Loucy (cell line): ENCODE data around the gene PPP2R5B.

Experiments
- EZH2phosphoT487 ChIP-seq: fragments of 200-600 bp; IDR thresholded peaks from 2 replicates; pipeline ENCODE4 v1.6.1; 2018; ENCODE audit warnings: antibody characterized with exemption, mild to moderate bottlenecking, moderate library complexity, borderline replicate concordance
- TF ChIP-seq, protein P1 (sequence below): fragments of 200-600 bp; sonication (generic); conservative IDR thresholded peaks from 2 replicates; pipeline ENCODE4 v1.5.1; 2014; ENCODE audit warnings: mild to moderate bottlenecking, antibody characterized with exemption, low read length

DNA sequence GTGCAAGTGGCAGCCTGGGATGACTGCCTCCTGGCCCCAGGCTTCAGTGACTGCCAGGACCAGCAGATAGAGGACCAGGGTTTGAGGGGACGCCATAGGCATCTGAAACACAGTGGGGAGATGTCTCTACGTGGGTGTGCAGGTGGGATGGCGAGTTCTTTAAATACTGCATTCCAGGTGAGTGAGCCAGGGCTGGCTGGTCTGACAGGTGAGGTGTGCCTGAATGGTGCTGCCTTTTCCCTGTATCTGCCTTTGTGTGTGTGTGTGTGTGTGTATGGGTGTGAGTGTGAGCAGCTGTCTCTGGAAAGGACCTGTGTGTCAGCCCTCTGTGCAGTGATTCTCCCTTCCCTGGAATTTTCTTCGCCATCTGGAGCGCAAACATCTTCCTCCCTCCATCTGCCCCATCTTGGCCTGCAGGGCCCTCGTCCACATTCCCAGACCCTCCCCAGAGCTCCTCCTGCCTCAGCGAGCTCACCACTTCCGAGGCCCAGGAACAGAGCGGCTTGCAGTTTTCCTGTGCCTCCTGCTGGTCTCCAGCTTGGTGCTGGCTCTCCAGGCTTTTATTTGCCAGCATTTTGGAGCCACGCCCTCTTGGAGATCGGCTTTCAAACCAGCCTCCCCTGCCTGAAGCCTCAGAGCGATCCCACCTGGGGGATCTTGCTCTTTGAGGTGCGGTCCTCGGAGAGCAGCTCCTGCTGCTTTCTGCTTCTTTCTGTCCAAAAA, 11.0 kb downstream of the PPP2R5B start, which contains the start of gene GPHA2:
- TF ChIP-seq, protein P1, sequence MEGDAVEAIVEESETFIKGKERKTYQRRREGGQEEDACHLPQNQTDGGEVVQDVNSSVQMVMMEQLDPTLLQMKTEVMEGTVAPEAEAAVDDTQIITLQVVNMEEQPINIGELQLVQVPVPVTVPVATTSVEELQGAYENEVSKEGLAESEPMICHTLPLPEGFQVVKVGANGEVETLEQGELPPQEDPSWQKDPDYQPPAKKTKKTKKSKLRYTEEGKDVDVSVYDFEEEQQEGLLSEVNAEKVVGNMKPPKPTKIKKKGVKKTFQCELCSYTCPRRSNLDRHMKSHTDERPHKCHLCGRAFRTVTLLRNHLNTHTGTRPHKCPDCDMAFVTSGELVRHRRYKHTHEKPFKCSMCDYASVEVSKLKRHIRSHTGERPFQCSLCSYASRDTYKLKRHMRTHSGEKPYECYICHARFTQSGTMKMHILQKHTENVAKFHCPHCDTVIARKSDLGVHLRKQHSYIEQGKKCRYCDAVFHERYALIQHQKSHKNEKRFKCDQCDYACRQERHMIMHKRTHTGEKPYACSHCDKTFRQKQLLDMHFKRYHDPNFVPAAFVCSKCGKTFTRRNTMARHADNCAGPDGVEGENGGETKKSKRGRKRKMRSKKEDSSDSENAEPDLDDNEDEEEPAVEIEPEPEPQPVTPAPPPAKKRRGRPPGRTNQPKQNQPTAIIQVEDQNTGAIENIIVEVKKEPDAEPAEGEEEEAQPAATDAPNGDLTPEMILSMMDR = no peak
- no peak for TF ChIP-seq EZH2phosphoT487
